OCI-LY7 (cell line): ENCODE measurements around the gene KLHDC3.

Experiments
- EZH2phosphoT487 ChIP-seq: fragments of 200-600 bp; sonication (generic); IDR thresholded peaks from 2 replicates; pipeline ENCODE4 v1.6.1; 2018; ENCODE audit warnings: low read depth, borderline replicate concordance, mild to moderate bottlenecking, mixed run types, antibody characterized with exemption, low read length, moderate library complexity, mixed read lengths
- TF ChIP-seq, protein P1 (sequence below): fragments of 200-600 bp; sonication (generic); conservative IDR thresholded peaks from 2 replicates; pipeline ENCODE4 v1.5.1; 2014; ENCODE audit warnings: mild to moderate bottlenecking, antibody characterized with exemption, low read length, moderate library complexity, mixed read lengths

DNA sequence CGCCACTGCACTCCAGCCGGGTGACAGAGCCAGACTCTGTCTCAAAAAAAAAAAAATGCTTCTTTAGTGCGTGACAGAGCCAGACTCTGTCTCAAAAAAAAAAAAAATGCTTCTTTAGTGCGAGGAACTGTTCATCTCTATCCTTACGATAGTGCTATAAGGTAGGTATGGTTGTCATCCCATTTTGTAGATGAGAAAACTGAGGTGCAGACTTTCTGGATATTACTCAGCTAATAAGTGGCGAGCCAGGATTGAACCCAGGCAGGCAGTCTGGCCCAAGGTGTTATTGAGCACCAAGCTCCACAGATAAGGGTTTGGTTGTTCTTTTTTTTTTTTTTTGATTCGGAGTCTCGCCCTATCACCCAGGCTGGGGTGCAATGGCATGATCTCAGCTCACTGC lies 12.2 kb upstream of the KLHDC3 start:
- TF ChIP-seq, protein P1, sequence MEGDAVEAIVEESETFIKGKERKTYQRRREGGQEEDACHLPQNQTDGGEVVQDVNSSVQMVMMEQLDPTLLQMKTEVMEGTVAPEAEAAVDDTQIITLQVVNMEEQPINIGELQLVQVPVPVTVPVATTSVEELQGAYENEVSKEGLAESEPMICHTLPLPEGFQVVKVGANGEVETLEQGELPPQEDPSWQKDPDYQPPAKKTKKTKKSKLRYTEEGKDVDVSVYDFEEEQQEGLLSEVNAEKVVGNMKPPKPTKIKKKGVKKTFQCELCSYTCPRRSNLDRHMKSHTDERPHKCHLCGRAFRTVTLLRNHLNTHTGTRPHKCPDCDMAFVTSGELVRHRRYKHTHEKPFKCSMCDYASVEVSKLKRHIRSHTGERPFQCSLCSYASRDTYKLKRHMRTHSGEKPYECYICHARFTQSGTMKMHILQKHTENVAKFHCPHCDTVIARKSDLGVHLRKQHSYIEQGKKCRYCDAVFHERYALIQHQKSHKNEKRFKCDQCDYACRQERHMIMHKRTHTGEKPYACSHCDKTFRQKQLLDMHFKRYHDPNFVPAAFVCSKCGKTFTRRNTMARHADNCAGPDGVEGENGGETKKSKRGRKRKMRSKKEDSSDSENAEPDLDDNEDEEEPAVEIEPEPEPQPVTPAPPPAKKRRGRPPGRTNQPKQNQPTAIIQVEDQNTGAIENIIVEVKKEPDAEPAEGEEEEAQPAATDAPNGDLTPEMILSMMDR = no peak
- no peak for TF ChIP-seq EZH2phosphoT487
